Stimulated activated naive B cell treated with anti-CD40 and anti-IgM and Interleukin-4, amounts not matched to agents 10 μg/mL and 1 μg/mL and 100 μg/mL, for 72 hours (primary cell): ENCODE measurements around the gene NCK2.

ENCODE experiments used
- ATAC-seq, 2 donors: fragments of 150-1000 bp; cut with Tn5 transposase; replicated peaks; 2 replicates each; pipeline ENCODE4 v1.10.0; 2021; ENCODE audit warnings: moderate library complexity in 1 of 2
- DNase-seq: peaks from one replicate; pipeline ENCODE4 v3.0.0; 2021
- H3K27ac Mint-ChIP-seq: one replicate; pipeline ENCODE4 v1.8.0; 2022; ENCODE audit warnings: mild to moderate bottlenecking, mixed read lengths
- H3K27me3 Mint-ChIP-seq, 2 donors: one replicate each; pipeline ENCODE4 v1.8.0; 2022; ENCODE audit warnings: mixed read lengths in 2 of 2
- H3K36me3 Mint-ChIP-seq, 2 donors: one replicate each; pipeline ENCODE4 v1.8.0; 2022; ENCODE audit warnings: mixed read lengths in 2 of 2, mild to moderate bottlenecking in 1 of 2
- H3K4me1 Mint-ChIP-seq, 2 donors: one replicate each; pipeline ENCODE4 v1.8.0; 2022; ENCODE audit warnings: mixed read lengths in 2 of 2, mild to moderate bottlenecking in 1 of 2
- H3K4me3 Mint-ChIP-seq, 2 donors: one replicate each; pipeline ENCODE4 v1.8.0; 2022; ENCODE audit warnings: mild to moderate bottlenecking in 2 of 2, mixed read lengths in 2 of 2, moderate library complexity in 1 of 2
- H3K9me3 Mint-ChIP-seq, 2 donors: one replicate each; pipeline ENCODE4 v1.8.0; 2022; ENCODE audit warnings: mixed read lengths in 2 of 2, mild to moderate bottlenecking in 1 of 2

Gene NCK2

GRCh38 chr2:105874466-105874865 lies 129.8 kb downstream of the NCK2 start:
- DNase-seq (no peak), ATAC-seq (no peak)
- H3K4me3 Mint-ChIP-seq = no peak overlapping the region
- H3K4me1 Mint-ChIP-seq = peaks cover 62 to 97% of the 10 kb centered on the region in 2 donors
- peaks cover 74 to 85% of the 10 kb centered on the region in 2 donors for H3K36me3 Mint-ChIP-seq
- H3K27me3 Mint-ChIP-seq = no peaks in the 10 kb centered on the region
- H3K27ac Mint-ChIP-seq = peak overlapping the region; percentile 88
- H3K9me3 Mint-ChIP-seq = peaks cover 5 to 7% of the 10 kb centered on the region in 2 donors

GRCh38 chr2:105875241-105875640 lies 130.5 kb downstream of the NCK2 start:
- ATAC-seq = no peak
- DNase-seq = no peak
- Mint-ChIP-seq H3K27ac (peak overlapping the region; percentile 86), H3K4me3 (peak overlapping the region; percentile 22 to 41), H3K27me3 (no peaks in the 10 kb centered on the region), H3K9me3 (peaks cover 5 to 8% of the 10 kb centered on the region in 2 donors), H3K36me3 (peaks cover 75 to 85% of the 10 kb centered on the region in 2 donors), H3K4me1 (peaks cover 63 to 97% of the 10 kb centered on the region in 2 donors)

GRCh38 chr2:105876191-105876590 lies 131.5 kb downstream of the NCK2 start:
- H3K36me3 Mint-ChIP-seq = peaks cover 75 to 85% of the 10 kb centered on the region in 2 donors
- H3K27ac Mint-ChIP-seq = peak overlapping the region; percentile 92

GRCh38 chr2:105877945-105878344 lies 133.2 kb downstream of the NCK2 start:
- H3K36me3 Mint-ChIP-seq = peaks cover 80 to 87% of the 10 kb centered on the region in 2 donors
- no peaks in the 10 kb centered on the region for H3K27me3 Mint-ChIP-seq
- peak overlapping the region; percentile 59 for H3K27ac Mint-ChIP-seq
- peaks cover 0 to 6% of the 10 kb centered on the region in 2 donors for H3K9me3 Mint-ChIP-seq
- no peak for ATAC-seq
- no peak overlapping the region for H3K4me3 Mint-ChIP-seq
- H3K4me1 Mint-ChIP-seq = peaks cover 55 to 90% of the 10 kb centered on the region in 2 donors
- no peak for DNase-seq

More at GRCh38 chr2:105876191-105876590, 131.5 kb downstream of the NCK2 start:
- peaks cover 59 to 94% of the 10 kb centered on the region in 2 donors for H3K4me1 Mint-ChIP-seq
- DNase-seq (no peak), ATAC-seq (no peak)
- peaks cover 0 to 6% of the 10 kb centered on the region in 2 donors for H3K9me3 Mint-ChIP-seq
- no peaks in the 10 kb centered on the region for H3K27me3 Mint-ChIP-seq
- peak overlapping the region in 1 of 2 donors; percentile 21 for H3K4me3 Mint-ChIP-seq

GRCh38 chr2:105879106-105879802 lies 134.5 kb downstream of the NCK2 start:
- DNase-seq = no peak
- Mint-ChIP-seq H3K27ac (peak overlapping the region; percentile 76), H3K36me3 (peaks cover 87 to 92% of the 10 kb centered on the region in 2 donors), H3K4me3 (peak overlapping the region in 1 of 2 donors; percentile 11), H3K9me3 (peaks cover 0 to 6% of the 10 kb centered on the region in 2 donors), H3K27me3 (no peaks in the 10 kb centered on the region), H3K4me1 (peaks cover 55 to 90% of the 10 kb centered on the region in 2 donors)
- no peak for ATAC-seq

GRCh38 chr2:105879803-105880300 lies 135.1 kb downstream of the NCK2 start:
- DNase-seq = no peak
- Mint-ChIP-seq H3K9me3 (peaks cover 0 to 6% of the 10 kb centered on the region in 2 donors), H3K27ac (peak overlapping the region; percentile 76), H3K4me3 (peak overlapping the region in 1 of 2 donors; percentile 11), H3K4me1 (peaks cover 59 to 92% of the 10 kb centered on the region in 2 donors), H3K36me3 (peaks cover 92 to 98% of the 10 kb centered on the region in 2 donors), H3K27me3 (no peaks in the 10 kb centered on the region)
- peak; percentile 52 to 62 for ATAC-seq

- DNase-seq (no peak), ATAC-seq (peak in 1 of 2 donors; percentile 72)
- Mint-ChIP-seq H3K27ac (peak overlapping the region; percentile 42), H3K4me3 (no peak overlapping the region), H3K27me3 (no peaks in the 10 kb centered on the region), H3K4me1 (peaks cover 53 to 88% of the 10 kb centered on the region in 2 donors), H3K36me3 (peaks cover 91 to 93% of the 10 kb centered on the region in 2 donors), H3K9me3 (peaks cover 0 to 6% of the 10 kb centered on the region in 2 donors)
Observed at GRCh38 chr2:105880637-105881036, 135.9 kb downstream of the NCK2 start.

- DNase-seq (no peak), ATAC-seq (no peak)
- Mint-ChIP-seq H3K9me3 (peaks cover 0 to 6% of the 10 kb centered on the region in 2 donors), H3K4me3 (no peak overlapping the region), H3K4me1 (peaks cover 55 to 88% of the 10 kb centered on the region in 2 donors), H3K27ac (peak overlapping the region; percentile 75), H3K36me3 (peaks cover 91 to 93% of the 10 kb centered on the region in 2 donors), H3K27me3 (no peaks in the 10 kb centered on the region)
Observed at GRCh38 chr2:105881286-105882136, 136.8 kb downstream of the NCK2 start.

GRCh38 chr2:105882341-105882740 lies 137.6 kb downstream of the NCK2 start:
- H3K36me3 Mint-ChIP-seq = peaks cover 92 to 93% of the 10 kb centered on the region in 2 donors
- no peaks in the 10 kb centered on the region for H3K27me3 Mint-ChIP-seq
- peaks cover 54 to 88% of the 10 kb centered on the region in 2 donors for H3K4me1 Mint-ChIP-seq
- H3K4me3 Mint-ChIP-seq = no peak overlapping the region
- peak overlapping the region; percentile 75 for H3K27ac Mint-ChIP-seq
- no peak for DNase-seq
- ATAC-seq = no peak
- H3K9me3 Mint-ChIP-seq = peaks cover 0 to 10% of the 10 kb centered on the region in 2 donors

- Mint-ChIP-seq H3K9me3 (peaks cover 4 to 13% of the 10 kb centered on the region in 2 donors), H3K27ac (peak overlapping the region; percentile 28), H3K27me3 (no peaks in the 10 kb centered on the region), H3K36me3 (peaks cover 92 to 93% of the 10 kb centered on the region in 2 donors), H3K4me3 (no peak overlapping the region), H3K4me1 (peaks cover 58 to 88% of the 10 kb centered on the region in 2 donors)
- no peak for ATAC-seq
- DNase-seq = no peak
Observed at GRCh38 chr2:105882920-105883435, 138.3 kb downstream of the NCK2 start.

- Mint-ChIP-seq H3K27me3 (no peaks in the 10 kb centered on the region), H3K36me3 (peaks cover 92 to 93% of the 10 kb centered on the region in 2 donors), H3K4me3 (no peak overlapping the region), H3K27ac (peak overlapping the region; percentile 22), H3K4me1 (peaks cover 61 to 83% of the 10 kb centered on the region in 2 donors), H3K9me3 (peaks cover 8 to 13% of the 10 kb centered on the region in 2 donors)
- no peak for DNase-seq
- ATAC-seq = no peak
Observed at GRCh38 chr2:105883911-105884694, 139.4 kb downstream of the NCK2 start.

GRCh38 chr2:105885456-105885855 lies 140.7 kb downstream of the NCK2 start:
- Mint-ChIP-seq H3K27me3 (no peaks in the 10 kb centered on the region), H3K27ac (peak overlapping the region; percentile 26), H3K36me3 (peaks cover 88 to 93% of the 10 kb centered on the region in 2 donors), H3K4me3 (peak overlapping the region; percentile 14 to 34), H3K4me1 (peaks cover 54 to 82% of the 10 kb centered on the region in 2 donors), H3K9me3 (peaks cover 8 to 9% of the 10 kb centered on the region in 2 donors)
- DNase-seq (no peak), ATAC-seq (no peak)

- Mint-ChIP-seq H3K36me3 (peaks cover 88 to 93% of the 10 kb centered on the region in 2 donors), H3K4me1 (peaks cover 55 to 86% of the 10 kb centered on the region in 2 donors), H3K27me3 (no peaks in the 10 kb centered on the region), H3K4me3 (peak overlapping the region; percentile 14 to 34), H3K9me3 (peaks cover 8 to 9% of the 10 kb centered on the region in 2 donors), H3K27ac (peak overlapping the region; percentile 26)
- DNase-seq (no peak), ATAC-seq (no peak)
Observed at GRCh38 chr2:105886029-105886454, 141.3 kb downstream of the NCK2 start.
